ENCODE measurements around the gene CCN6.
"Not testable (repeated sequence)": the region's sequence is repeated elsewhere in the genome, so short reads cannot be mapped to it uniquely, and the experiment has no call there.

The CCN6 gene

DNA sequence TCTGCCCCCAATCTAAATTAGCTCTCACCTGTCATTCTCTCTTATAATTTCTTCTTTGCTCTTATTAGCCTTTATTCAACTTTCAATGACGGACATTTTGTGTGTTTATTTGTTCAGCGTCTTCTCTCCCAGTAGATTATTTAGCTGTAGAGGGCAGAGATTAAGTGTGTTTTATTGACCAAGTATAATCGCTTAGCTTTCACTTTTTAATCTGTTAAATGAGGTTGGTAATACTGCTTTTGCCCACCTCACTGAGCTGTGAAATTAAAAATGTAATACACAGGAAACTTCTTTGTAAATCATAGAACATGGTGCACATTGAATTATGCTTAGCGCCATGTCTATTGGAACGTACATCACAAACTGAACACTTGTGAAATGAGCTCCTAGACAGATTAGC lies 3.5 kb upstream of the CCN6 start:
- H3K4me3 ChIP-seq (ENCODE audit: low read depth, low read length) = no peak overlapping the region
- TF ChIP-seq, protein P1, sequence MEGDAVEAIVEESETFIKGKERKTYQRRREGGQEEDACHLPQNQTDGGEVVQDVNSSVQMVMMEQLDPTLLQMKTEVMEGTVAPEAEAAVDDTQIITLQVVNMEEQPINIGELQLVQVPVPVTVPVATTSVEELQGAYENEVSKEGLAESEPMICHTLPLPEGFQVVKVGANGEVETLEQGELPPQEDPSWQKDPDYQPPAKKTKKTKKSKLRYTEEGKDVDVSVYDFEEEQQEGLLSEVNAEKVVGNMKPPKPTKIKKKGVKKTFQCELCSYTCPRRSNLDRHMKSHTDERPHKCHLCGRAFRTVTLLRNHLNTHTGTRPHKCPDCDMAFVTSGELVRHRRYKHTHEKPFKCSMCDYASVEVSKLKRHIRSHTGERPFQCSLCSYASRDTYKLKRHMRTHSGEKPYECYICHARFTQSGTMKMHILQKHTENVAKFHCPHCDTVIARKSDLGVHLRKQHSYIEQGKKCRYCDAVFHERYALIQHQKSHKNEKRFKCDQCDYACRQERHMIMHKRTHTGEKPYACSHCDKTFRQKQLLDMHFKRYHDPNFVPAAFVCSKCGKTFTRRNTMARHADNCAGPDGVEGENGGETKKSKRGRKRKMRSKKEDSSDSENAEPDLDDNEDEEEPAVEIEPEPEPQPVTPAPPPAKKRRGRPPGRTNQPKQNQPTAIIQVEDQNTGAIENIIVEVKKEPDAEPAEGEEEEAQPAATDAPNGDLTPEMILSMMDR (IDR thresholded peaks at IDR 0.05; ENCODE audit: insufficient read depth, low read length, missing control alignments) = no peak
- no peak for DNase-seq (ENCODE audit: low read depth, low spot score)
- ChIA-PET POLR2A (interaction anchor here (0.5 to 1.6 kb wide), 2 partner anchors 8 to 755 kb away, joined by 3 read pairs; no protein-coding TSS in a partner anchor), CTCF (interaction anchor here (0.9 to 1.5 kb wide), 6 partner anchors 10 to 342 kb away, joined by 3 to 5 read pairs (median 4); no protein-coding TSS in a partner anchor)

DNA sequence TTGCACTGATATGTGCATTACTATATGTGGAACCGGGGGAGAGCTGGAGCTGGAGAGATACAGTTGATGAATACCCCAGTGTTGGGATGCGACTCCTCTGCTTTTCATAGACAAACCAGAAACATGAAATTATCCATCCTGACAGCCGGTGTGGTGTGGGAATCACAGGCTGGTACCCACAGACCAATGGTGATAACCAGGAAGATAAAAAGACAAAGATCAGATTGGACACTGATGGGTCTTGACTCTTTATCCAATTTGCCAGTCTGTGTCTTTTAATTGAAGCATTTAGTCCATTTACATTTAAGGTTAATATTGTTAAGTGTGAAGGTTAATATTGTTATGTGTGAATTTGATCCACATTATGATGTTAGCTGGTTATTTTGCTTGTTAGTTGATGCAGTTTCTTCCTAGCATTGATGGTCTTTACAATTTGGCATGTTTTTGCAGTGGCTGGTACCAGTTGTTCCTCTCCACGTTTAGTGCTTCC lies 2.6 kb upstream of the CCN6 start:
- ChIA-PET CTCF (interaction anchor here (1.0 to 1.5 kb wide), 5 partner anchors 11 to 343 kb away, joined by 3 to 5 read pairs (median 4); no protein-coding TSS in a partner anchor), POLR2A (interaction anchor here (0.5 kb wide), 1 partner anchor 756 kb away, joined by 3 read pairs; no protein-coding TSS in a partner anchor)
- not testable (repeated sequence) for H3K4me3 ChIP-seq (ENCODE audit: low read depth, low read length); DNase-seq (ENCODE audit: low read depth, low spot score)

DNA sequence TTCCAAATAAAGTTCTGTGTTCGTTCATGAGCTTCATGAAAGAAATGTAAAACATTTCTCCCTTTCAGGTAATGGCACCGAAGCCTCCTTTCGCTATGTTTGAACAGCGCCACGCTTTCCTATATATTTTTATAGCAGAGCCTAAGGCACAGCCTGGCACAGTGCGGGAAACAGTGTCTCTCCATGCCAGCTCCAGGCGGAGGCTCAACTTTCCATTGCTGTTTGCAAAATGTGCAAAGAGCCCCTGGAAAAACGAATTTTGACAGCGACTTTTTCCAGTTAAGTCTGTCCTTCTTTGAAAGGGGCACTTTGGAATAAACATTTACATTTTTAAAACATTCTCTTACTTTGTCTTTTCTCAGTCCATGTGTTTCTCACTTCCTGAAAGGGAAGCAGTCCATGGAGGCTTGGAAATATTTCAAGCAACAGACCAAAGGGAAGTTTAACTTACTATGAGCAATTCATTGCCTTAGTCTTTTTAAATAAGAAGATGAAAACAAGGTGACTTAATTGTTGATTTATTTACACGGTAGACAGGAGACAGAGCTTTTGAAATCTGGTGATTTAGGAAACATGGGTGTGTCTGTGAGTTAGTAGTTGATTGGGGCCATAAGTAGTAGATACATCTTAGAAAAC lies 769 bp downstream of the CCN6 start:
- no peak overlapping the region for H3K4me3 ChIP-seq (ENCODE audit: low read depth, low read length)
- ChIA-PET POLR2A (no interaction called here), CTCF (interaction anchor here (3.1 kb wide), 1 partner anchor 10 kb away, joined by 14 read pairs; no protein-coding TSS in a partner anchor)
- TF ChIP-seq, protein P1 (IDR thresholded peaks at IDR 0.05; ENCODE audit: insufficient read depth, low read length, missing control alignments) = no peak
- DNase-seq (ENCODE audit: low read depth, low spot score) = no peak

DNA sequence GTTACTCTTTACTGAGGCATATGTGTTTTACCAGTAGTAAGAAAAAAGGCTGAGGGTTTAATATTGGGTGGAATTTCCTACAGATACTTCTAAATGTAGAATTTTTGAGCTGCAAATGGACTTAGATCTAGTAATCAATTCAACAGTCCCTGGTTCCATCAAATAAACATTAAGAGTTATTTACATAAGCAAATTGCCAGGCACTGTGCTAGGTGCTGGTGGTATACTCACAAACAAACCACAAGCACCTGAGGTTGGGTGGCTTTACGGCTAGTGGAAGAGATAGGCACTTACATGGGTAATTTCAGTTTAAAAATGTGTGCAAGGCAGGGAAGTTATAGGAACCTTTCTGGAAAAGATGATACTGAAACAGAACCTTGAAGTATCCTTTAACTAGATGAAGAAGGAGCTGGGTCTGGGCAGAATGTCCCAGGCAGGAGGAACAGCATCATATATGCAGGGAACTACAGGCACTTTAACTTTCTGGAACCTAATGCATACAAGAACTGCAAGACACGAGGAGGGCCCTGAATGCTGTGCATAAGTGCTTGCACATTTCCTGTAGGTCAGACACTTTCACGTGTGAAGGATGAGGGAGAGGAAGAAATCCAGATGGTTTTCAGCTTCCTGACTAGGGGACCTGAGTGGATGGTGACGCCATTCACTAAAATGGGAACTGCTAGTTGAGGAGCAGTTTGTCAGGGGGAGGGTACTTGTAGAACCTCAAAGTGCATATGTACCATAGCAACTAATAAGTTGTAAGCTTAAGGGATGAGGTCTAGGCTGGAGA lies 4.5 kb downstream of the CCN6 start:
- DNase-seq (ENCODE audit: low read depth, low spot score) = no peak
- TF ChIP-seq, protein P1 (IDR thresholded peaks at IDR 0.05; ENCODE audit: insufficient read depth, low read length, missing control alignments) = no peak
- no peak overlapping the region for H3K4me3 ChIP-seq (ENCODE audit: low read depth, low read length)
- ChIA-PET CTCF (interaction anchor here (0.7 to 1.6 kb wide), 4 partner anchors 9 to 102 kb away, joined by 3 to 6 read pairs (median 4); partner anchors contain the start of genes FAM229B and TUBE1), POLR2A (interaction anchor here (1.0 to 1.6 kb wide), 2 partner anchors 9 to 12 kb away, joined by 3 read pairs; no protein-coding TSS in a partner anchor)

DNA sequence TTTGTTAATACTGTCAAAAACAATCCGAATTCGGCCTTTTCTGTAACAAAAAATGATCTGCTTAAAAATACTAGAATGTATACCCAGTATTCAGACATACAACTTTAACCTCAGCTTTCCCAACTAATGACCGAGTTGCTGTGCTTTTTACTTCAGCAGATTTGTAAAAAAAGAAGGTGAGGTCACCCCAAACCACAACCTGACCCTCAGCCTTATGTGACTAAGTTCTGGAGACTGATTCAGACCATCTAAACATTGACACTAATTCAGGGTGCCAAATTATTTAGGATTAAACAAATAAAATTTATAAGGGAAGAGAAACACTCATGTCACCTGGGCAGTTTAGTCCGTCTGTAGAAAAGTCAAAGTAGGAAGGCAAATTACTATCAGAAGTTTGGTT lies 7.7 kb downstream of the CCN6 start:
- TF ChIP-seq, protein P1 (IDR thresholded peaks at IDR 0.05; ENCODE audit: insufficient read depth, low read length, missing control alignments) = no peak
- CTCF ChIA-PET = interaction anchor here (0.6 to 1.2 kb wide), 2 partner anchors 102 to 1052 kb away, joined by 3 to 4 read pairs; no protein-coding TSS in a partner anchor
- no peak overlapping the region for H3K4me3 ChIP-seq (ENCODE audit: low read depth, low read length)
- no peak for DNase-seq (ENCODE audit: low read depth, low spot score)
- POLR2A ChIA-PET = no interaction called here

DNA sequence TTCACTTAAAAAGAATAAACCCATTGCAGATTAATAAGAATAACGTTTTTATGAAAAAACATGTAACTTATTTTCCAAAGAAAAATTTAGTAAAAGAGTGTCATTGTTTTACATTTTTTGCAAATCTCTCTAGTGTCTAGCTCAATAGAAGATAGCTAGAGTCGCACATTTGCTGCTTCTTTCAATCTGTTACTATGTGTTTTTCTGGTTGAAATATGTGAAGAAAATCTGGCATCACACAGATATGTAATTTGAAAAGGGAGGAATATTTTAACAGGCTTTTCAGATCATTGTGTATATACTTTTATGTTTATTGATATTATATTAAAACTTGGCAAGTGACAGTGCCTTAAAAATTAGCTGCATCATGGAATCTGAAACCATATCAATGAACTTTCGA lies 9.1 kb downstream of the CCN6 start:
- H3K4me3 ChIP-seq (ENCODE audit: low read depth, low read length) = no peak overlapping the region
- ChIA-PET POLR2A (no interaction called here), CTCF (no interaction called here)
- TF ChIP-seq, protein P1 (IDR thresholded peaks at IDR 0.05; ENCODE audit: insufficient read depth, low read length, missing control alignments) = no peak
- no peak for DNase-seq (ENCODE audit: low read depth, low spot score)
